CD4-positive, CD25-positive, alpha-beta regulatory T cell (primary cell): ENCODE measurements around the gene SLFN14. TPM values are rescaled to one million over a fixed set of nuclear protein-coding genes. Genes with fewer than 3 reads are reported as not detected.
"Not testable (repeated sequence)": the region's sequence is repeated elsewhere in the genome, so short reads cannot be mapped to it uniquely, and the experiment has no call there.

ENCODE experiments used
- ATAC-seq, 2 donors: fragments of 150-1000 bp; cut with Tn5 transposase; one replicate each; pipeline ENCODE4 v1.10.0; 2021; ENCODE audit warnings: low read depth in 2 of 2, moderate number of reproducible peaks in 2 of 2, moderate library complexity in 1 of 2
- DNase-seq, 3 donors: peaks; one replicate each; pipeline versions ENCODE4 v3.0.0 to v3.0.0-alpha.2; 2012 to 2022; ENCODE audit warnings: mixed read lengths in 1 of 3
- H3K27ac ChIP-seq: one replicate; pipeline ENCODE4 v1.7.0; 2013; ENCODE audit warnings: mild to moderate bottlenecking, low read length; ENCODE audit not compliant: insufficient read depth, poor library complexity, severe bottlenecking
- H3K27me3 ChIP-seq: one replicate; pipeline ENCODE4 v1.7.0; 2013; ENCODE audit warnings: low read length; ENCODE audit not compliant: control insufficient read depth, insufficient read depth
- H3K36me3 ChIP-seq: one replicate; pipeline ENCODE4 v1.7.0; 2013; ENCODE audit warnings: mild to moderate bottlenecking, low read length, moderate library complexity; ENCODE audit not compliant: control insufficient read depth, insufficient read depth
- H3K4me1 ChIP-seq: 2 replicates; pipeline ENCODE4 v1.7.0; 2013; ENCODE audit warnings: mild to moderate bottlenecking, low read length; ENCODE audit not compliant: insufficient read depth, control insufficient read depth, poor library complexity, severe bottlenecking
- H3K4me3 ChIP-seq: one replicate; pipeline ENCODE4 v1.7.0; 2013; ENCODE audit warnings: low read depth, mild to moderate bottlenecking, low read length, moderate library complexity
- H3K9me3 ChIP-seq, 2 experiments: 1 replicate in 1 of 2; 2 replicates in 1 of 2; pipeline ENCODE4 v1.7.0; 2013; ENCODE audit warnings: low read length in 2 of 2, mild to moderate bottlenecking in 1 of 2, moderate library complexity in 1 of 2; ENCODE audit not compliant: control insufficient read depth in 2 of 2
- H3K27ac Mint-ChIP-seq, 3 donors: one replicate each; pipeline ENCODE4 v1.8.0; 2020 to 2022; ENCODE audit warnings: mild to moderate bottlenecking in 3 of 3, mixed read lengths in 3 of 3, moderate library complexity in 2 of 3
- H3K27me3 Mint-ChIP-seq: one replicate; pipeline ENCODE4 v1.8.0; 2022; ENCODE audit warnings: mild to moderate bottlenecking, mixed read lengths
- H3K36me3 Mint-ChIP-seq: one replicate; pipeline ENCODE4 v1.8.0; 2020; ENCODE audit warnings: mixed read lengths
- H3K4me1 Mint-ChIP-seq, 4 donors: one replicate each; pipeline ENCODE4 v1.8.0; 2020 to 2022; ENCODE audit warnings: mixed read lengths in 4 of 4, mild to moderate bottlenecking in 1 of 4
- H3K4me3 Mint-ChIP-seq, 4 donors: one replicate each; pipeline ENCODE4 v1.8.0; 2020 to 2022; ENCODE audit warnings: mild to moderate bottlenecking in 4 of 4, mixed read lengths in 4 of 4, moderate library complexity in 3 of 4
- H3K9me3 Mint-ChIP-seq, 7 donors: one replicate each; pipeline ENCODE4 v1.8.0; 2020 to 2022; ENCODE audit warnings: mixed read lengths in 7 of 7, mild to moderate bottlenecking in 3 of 7, moderate library complexity in 2 of 7
- polyA plus RNA-seq, 4 donors: library from polyadenylated mRNA; unstranded; fragments of 300-500 nt; fragmentation: Illumina TruSeq; gene quantifications; one replicate each; pipeline ENCODE4 v1.2.3, GENCODE V29; 2021
- total RNA-seq: library from RNA; stranded (reverse); gene quantifications from one replicate; pipeline ENCODE4 v1.2.3, GENCODE V29; 2022

SLFN14 gene
- total and polyA plus RNA-seq, 5 donors from 2014 or later = 0.17 to 0.57 TPM; not detected in 3

- Histone ChIP-seq H3K4me1 (peaks cover 92% of the 10 kb centered on the region), H3K27ac (peak overlapping the region; percentile 86), H3K27me3 (no peaks in the 10 kb centered on the region), H3K4me3 (peak overlapping the region; percentile 97), H3K36me3 (no peaks in the 10 kb centered on the region), H3K9me3 (no peaks in the 10 kb centered on the region)
- Mint-ChIP-seq H3K4me1 (peaks cover 35 to 75% (median 53%) of the 10 kb centered on the region in 4 donors), H3K9me3 (no peaks in the 10 kb centered on the region), H3K27me3 (no peaks in the 10 kb centered on the region), H3K4me3 (peak overlapping the region; percentile 89 to 98 (median 94)), H3K27ac (peak overlapping the region; percentile 87 to 100 (median 94)), H3K36me3 (peaks cover 15% of the 10 kb centered on the region)
- ATAC-seq (peak in 1 of 2 donors; percentile 4), DNase-seq (peak in 1 of 3 donors; percentile 35)
Measured at GRCh38 chr17:35536664-35537171, 23.9 kb downstream of the SLFN14 start.

- H3K36me3 ChIP-seq, H3K27me3 ChIP-seq, H3K9me3 Mint-ChIP-seq, ATAC-seq, DNase-seq, H3K9me3 ChIP-seq, H3K27me3 Mint-ChIP-seq: not testable (repeated sequence)
- Mint-ChIP-seq H3K27ac (peak overlapping the region; percentile 87 to 100 (median 94)), H3K4me3 (peak overlapping the region; percentile 89 to 98 (median 94)), H3K36me3 (peaks cover 21% of the 10 kb centered on the region), H3K4me1 (peaks cover 39 to 74% (median 55%) of the 10 kb centered on the region in 4 donors)
- peak overlapping the region; percentile 86 for H3K27ac ChIP-seq
- H3K4me1 ChIP-seq = peaks cover 95% of the 10 kb centered on the region
- H3K4me3 ChIP-seq = peak overlapping the region; percentile 97
Measured at GRCh38 chr17:35535406-35535805, 25.2 kb downstream of the SLFN14 start.

- ATAC-seq = no peak
- Histone ChIP-seq H3K27ac (peak overlapping the region; percentile 86), H3K36me3 (no peaks in the 10 kb centered on the region), H3K27me3 (no peaks in the 10 kb centered on the region), H3K4me3 (peak overlapping the region; percentile 97), H3K4me1 (peaks cover 87% of the 10 kb centered on the region), H3K9me3 (no peaks in the 10 kb centered on the region)
- Mint-ChIP-seq H3K4me3 (peak overlapping the region; percentile 89 to 98 (median 94)), H3K4me1 (peaks cover 34 to 72% (median 52%) of the 10 kb centered on the region in 4 donors), H3K27me3 (no peaks in the 10 kb centered on the region), H3K9me3 (peaks cover 0 to 2% (median 0%) of the 10 kb centered on the region in 7 donors), H3K36me3 (peaks cover 22% of the 10 kb centered on the region), H3K27ac (peak overlapping the region; percentile 87 to 100 (median 94))
- DNase-seq = no peak
Measured at GRCh38 chr17:35534576-35535093, 26.0 kb downstream of the SLFN14 start.

- peak; percentile 35 to 48 for ATAC-seq
Measured at GRCh38 chr17:35531160-35531559, 29.5 kb downstream of the SLFN14 start.

GRCh38 chr17:35529866-35530265, 30.8 kb downstream of the SLFN14 start:
- H3K27ac ChIP-seq = peak overlapping the region; percentile 86

More at GRCh38 chr17:35531160-35531559, 29.5 kb downstream of the SLFN14 start:
- Mint-ChIP-seq H3K27me3 (no peaks in the 10 kb centered on the region), H3K4me1 (peaks cover 31 to 85% (median 65%) of the 10 kb centered on the region in 4 donors), H3K27ac (peak overlapping the region in 2 of 3 donors; percentile 48 to 78), H3K36me3 (peaks cover 34% of the 10 kb centered on the region), H3K4me3 (peak overlapping the region; percentile 12 to 92 (median 81)), H3K9me3 (peaks cover 0 to 5% (median 0%) of the 10 kb centered on the region in 7 donors)
- Histone ChIP-seq H3K4me1 (peaks cover 65% of the 10 kb centered on the region), H3K27me3 (no peaks in the 10 kb centered on the region), H3K27ac (peak overlapping the region; percentile 86), H3K36me3 (no peaks in the 10 kb centered on the region), H3K4me3 (peak overlapping the region; percentile 81), H3K9me3 (no peaks in the 10 kb centered on the region)
- DNase-seq = peak in 2 of 3 donors; percentile 37 to 52

GRCh38 chr17:35529326-35529725, 31.3 kb downstream of the SLFN14 start:
- Histone ChIP-seq H3K27ac (peak overlapping the region; percentile 86), H3K4me1 (peaks cover 51% of the 10 kb centered on the region)
- H3K27me3 Mint-ChIP-seq, H3K27me3 ChIP-seq, H3K4me3 ChIP-seq, ATAC-seq, DNase-seq, H3K9me3 ChIP-seq, H3K9me3 Mint-ChIP-seq, H3K36me3 ChIP-seq: not testable (repeated sequence)
- peaks cover 39 to 90% (median 73%) of the 10 kb centered on the region in 4 donors for H3K4me1 Mint-ChIP-seq
- H3K27ac Mint-ChIP-seq = peak overlapping the region; percentile 34 to 95 (median 34)
- peak overlapping the region in 3 of 4 donors; percentile 46 to 86 (median 56) for H3K4me3 Mint-ChIP-seq
- H3K36me3 Mint-ChIP-seq = peaks cover 36% of the 10 kb centered on the region

More at GRCh38 chr17:35529866-35530265, 30.8 kb downstream of the SLFN14 start:
- Histone ChIP-seq H3K9me3 (no peaks in the 10 kb centered on the region), H3K4me3 (no peak overlapping the region), H3K4me1 (peaks cover 53% of the 10 kb centered on the region), H3K36me3 (no peaks in the 10 kb centered on the region), H3K27me3 (no peaks in the 10 kb centered on the region)
- Mint-ChIP-seq H3K4me1 (peaks cover 36 to 90% (median 73%) of the 10 kb centered on the region in 4 donors), H3K27ac (peak overlapping the region; percentile 60 to 94 (median 78)), H3K27me3 (no peaks in the 10 kb centered on the region), H3K36me3 (peaks cover 38% of the 10 kb centered on the region), H3K9me3 (peaks cover 0 to 5% (median 0%) of the 10 kb centered on the region in 7 donors), H3K4me3 (peak overlapping the region; percentile 40 to 83 (median 72))
- ATAC-seq (no peak), DNase-seq (no peak)

- H3K4me3 Mint-ChIP-seq = peak overlapping the region in 3 of 4 donors; percentile 9 to 67 (median 52)
- Histone ChIP-seq H3K4me3 (peak overlapping the region; percentile 22), H3K4me1 (peaks cover 65% of the 10 kb centered on the region), H3K9me3 (no peaks in the 10 kb centered on the region), H3K36me3 (peaks cover 22% of the 10 kb centered on the region), H3K27me3 (no peaks in the 10 kb centered on the region), H3K27ac (peak overlapping the region; percentile 43)
- peaks cover 63 to 97% (median 86%) of the 10 kb centered on the region in 4 donors for H3K4me1 Mint-ChIP-seq
- no peaks in the 10 kb centered on the region for H3K9me3 Mint-ChIP-seq
- H3K27me3 Mint-ChIP-seq = no peaks in the 10 kb centered on the region
- H3K27ac Mint-ChIP-seq = peak overlapping the region; percentile 37 to 84 (median 65)
- DNase-seq = no peak
- ATAC-seq = no peak
- H3K36me3 Mint-ChIP-seq = peaks cover 60% of the 10 kb centered on the region
Measured at GRCh38 chr17:35523296-35523695, 37.3 kb downstream of the SLFN14 start.
